ENCODE data around the gene DENND1A.

DENND1A gene

DNA sequence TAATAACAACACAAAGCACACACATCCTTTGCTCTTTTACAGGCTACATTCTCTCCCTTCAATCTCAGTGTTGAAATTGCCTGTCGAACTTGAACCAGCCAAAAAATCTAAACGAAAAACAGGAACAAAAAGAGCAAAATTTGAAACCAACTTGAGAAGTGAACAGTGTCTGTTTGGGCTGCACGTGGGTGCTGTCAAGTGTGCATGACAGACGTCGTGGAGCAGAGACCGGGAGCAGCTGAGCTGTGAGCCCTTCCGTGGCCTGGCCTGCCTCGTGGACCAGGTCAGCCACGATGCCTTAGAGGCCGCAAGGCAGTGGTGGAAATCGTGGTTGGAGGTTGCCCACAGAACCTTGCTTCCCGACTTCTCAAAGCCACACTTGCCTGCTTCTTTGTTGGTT lies 34.8 kb upstream of the DENND1A start:
- Histone ChIP-seq H3K27me3 (ENCODE audit: control insufficient read depth, insufficient read depth, low read length, poor library complexity, severe bottlenecking) (peaks cover 5% of the 10 kb centered on the region), H3K36me3 (ENCODE audit: control insufficient read depth, insufficient read depth, low read length) (no peaks in the 10 kb centered on the region), H3K4me1 (ENCODE audit: control insufficient read depth, insufficient read depth, low read length) (no peaks in the 10 kb centered on the region), H3K27ac (ENCODE audit: insufficient read depth, low read depth, low read length, poor library complexity, severe bottlenecking) (no peak overlapping the region), H3K9me3 (ENCODE audit: control insufficient read depth, low read length) (no peaks in the 10 kb centered on the region), H3K4me3 (ENCODE audit: insufficient read depth, low read depth, low read length) (no peak overlapping the region)
- 91 to 94% methylated on average over 12 of the region's 12 CpGs for WGBS, 2 experiments

DNA sequence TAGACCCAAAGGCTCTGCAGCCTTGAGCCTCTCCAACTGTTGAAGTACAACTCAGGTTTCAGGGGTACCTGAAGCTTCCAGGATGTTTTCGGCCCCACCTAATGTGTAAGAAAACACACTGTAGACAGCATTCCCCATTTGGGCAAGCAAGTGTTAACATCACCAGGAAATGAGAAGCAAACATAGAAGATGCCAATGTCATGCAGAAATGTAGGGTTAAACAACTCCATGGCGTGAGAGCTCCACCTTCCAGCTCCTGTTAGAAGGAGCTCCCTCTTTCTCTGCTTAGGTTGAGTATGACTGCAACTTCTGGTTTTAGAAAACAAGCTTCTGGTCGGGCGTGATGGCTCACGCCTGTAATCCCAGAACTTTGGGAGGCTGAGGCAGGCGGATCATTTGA lies 31.0 kb upstream of the DENND1A start:
- Histone ChIP-seq H3K27ac (ENCODE audit: insufficient read depth, low read depth, low read length, poor library complexity, severe bottlenecking) (no peak overlapping the region), H3K36me3 (ENCODE audit: control insufficient read depth, insufficient read depth, low read length) (no peaks in the 10 kb centered on the region), H3K4me1 (ENCODE audit: control insufficient read depth, insufficient read depth, low read length) (no peaks in the 10 kb centered on the region), H3K9me3 (ENCODE audit: control insufficient read depth, low read length) (no peaks in the 10 kb centered on the region), H3K4me3 (ENCODE audit: insufficient read depth, low read depth, low read length) (no peak overlapping the region), H3K27me3 (ENCODE audit: control insufficient read depth, insufficient read depth, low read length, poor library complexity, severe bottlenecking) (peaks cover 14% of the 10 kb centered on the region)
- 77 to 80% methylated on average over 6 of the region's 6 CpGs for WGBS, 2 experiments

DNA sequence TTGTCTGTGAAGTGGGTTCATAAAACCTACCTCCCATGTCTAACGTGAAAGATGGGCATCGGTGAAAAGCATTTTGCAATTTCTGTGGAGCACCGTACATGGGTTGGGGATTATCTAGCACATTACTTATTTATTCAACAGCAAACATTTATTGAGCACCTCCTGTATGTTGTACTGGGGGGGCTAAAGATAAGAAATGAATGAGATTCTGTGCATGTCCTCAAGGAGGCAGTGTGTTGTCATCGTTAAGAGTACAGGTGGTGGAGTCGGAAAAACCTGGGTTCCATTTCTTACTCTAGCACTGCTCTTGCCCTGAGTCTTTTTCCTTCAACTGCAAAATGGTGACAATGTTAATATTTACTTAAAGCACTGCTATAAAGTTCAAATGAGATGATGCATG lies 30.4 kb upstream of the DENND1A start:
- Histone ChIP-seq H3K4me3 (ENCODE audit: insufficient read depth, low read depth, low read length) (no peak overlapping the region), H3K4me1 (ENCODE audit: control insufficient read depth, insufficient read depth, low read length) (no peaks in the 10 kb centered on the region), H3K36me3 (ENCODE audit: control insufficient read depth, insufficient read depth, low read length) (no peaks in the 10 kb centered on the region), H3K27me3 (ENCODE audit: control insufficient read depth, insufficient read depth, low read length, poor library complexity, severe bottlenecking) (peaks cover 14% of the 10 kb centered on the region), H3K27ac (ENCODE audit: insufficient read depth, low read depth, low read length, poor library complexity, severe bottlenecking) (no peak overlapping the region), H3K9me3 (ENCODE audit: control insufficient read depth, low read length) (no peaks in the 10 kb centered on the region)
- 83 to 89% methylated on average over 5 of the region's 5 CpGs for WGBS, 2 experiments

DNA sequence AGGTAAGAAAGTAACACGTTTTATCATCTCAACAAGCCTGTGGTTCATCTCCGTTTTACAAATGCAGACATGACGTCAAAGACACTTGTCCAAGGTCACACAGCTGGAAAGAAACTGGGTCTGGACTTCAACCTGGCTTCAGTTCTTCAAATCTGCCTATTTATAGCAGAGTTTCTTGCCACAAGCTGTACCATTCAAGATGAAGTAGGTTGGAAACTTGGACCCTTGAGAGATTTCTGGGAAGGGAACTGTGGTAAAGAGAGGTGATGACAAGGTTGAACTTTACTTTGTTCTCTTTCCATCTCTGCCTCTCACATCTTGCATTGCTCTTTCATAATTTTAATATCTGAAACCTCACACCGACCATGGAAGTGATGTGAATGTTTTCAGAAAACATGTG lies 29.9 kb upstream of the DENND1A start:
- Histone ChIP-seq H3K4me1 (ENCODE audit: control insufficient read depth, insufficient read depth, low read length) (no peaks in the 10 kb centered on the region), H3K9me3 (ENCODE audit: control insufficient read depth, low read length) (no peaks in the 10 kb centered on the region), H3K27ac (ENCODE audit: insufficient read depth, low read depth, low read length, poor library complexity, severe bottlenecking) (no peak overlapping the region), H3K36me3 (ENCODE audit: control insufficient read depth, insufficient read depth, low read length) (no peaks in the 10 kb centered on the region), H3K27me3 (ENCODE audit: control insufficient read depth, insufficient read depth, low read length, poor library complexity, severe bottlenecking) (peaks cover 14% of the 10 kb centered on the region), H3K4me3 (ENCODE audit: insufficient read depth, low read depth, low read length) (no peak overlapping the region)
- WGBS, 2 experiments, result 94 to 95% methylated on average over 3 to 4 of the region's 4 CpGs

DNA sequence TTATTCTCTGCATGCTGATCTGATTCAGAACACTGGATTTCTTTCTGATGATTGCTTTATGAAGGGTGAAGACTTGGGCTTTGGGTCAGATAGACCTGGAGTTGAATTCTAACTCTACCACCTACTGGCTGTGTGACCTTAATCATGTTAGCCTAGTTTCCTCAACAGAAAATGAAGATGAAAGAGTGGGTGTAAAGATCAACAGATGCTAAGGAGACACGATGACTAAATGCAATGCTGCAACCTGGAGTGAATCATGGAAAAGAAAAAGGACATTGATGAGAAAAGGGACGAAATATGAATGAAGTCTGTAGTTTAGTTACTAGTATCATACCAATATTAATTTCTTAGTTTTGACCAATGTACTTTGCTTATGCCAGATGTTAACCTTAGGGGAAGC lies 27.8 kb upstream of the DENND1A start:
- WGBS, 2 experiments, result 90 to 92% methylated on average over 2 of the region's 2 CpGs
- H3K27me3 ChIP-seq (ENCODE audit: control insufficient read depth, insufficient read depth, low read length, poor library complexity, severe bottlenecking), result peaks cover 14% of the 10 kb centered on the region
- no peaks in the 10 kb centered on the region for H3K36me3 ChIP-seq (ENCODE audit: control insufficient read depth, insufficient read depth, low read length)
- H3K4me1 ChIP-seq (ENCODE audit: control insufficient read depth, insufficient read depth, low read length), result no peaks in the 10 kb centered on the region
- no peaks in the 10 kb centered on the region for H3K9me3 ChIP-seq (ENCODE audit: control insufficient read depth, low read length)
- no peak overlapping the region for H3K27ac ChIP-seq (ENCODE audit: insufficient read depth, low read depth, low read length, poor library complexity, severe bottlenecking)
- no peak overlapping the region for H3K4me3 ChIP-seq (ENCODE audit: insufficient read depth, low read depth, low read length)

DNA sequence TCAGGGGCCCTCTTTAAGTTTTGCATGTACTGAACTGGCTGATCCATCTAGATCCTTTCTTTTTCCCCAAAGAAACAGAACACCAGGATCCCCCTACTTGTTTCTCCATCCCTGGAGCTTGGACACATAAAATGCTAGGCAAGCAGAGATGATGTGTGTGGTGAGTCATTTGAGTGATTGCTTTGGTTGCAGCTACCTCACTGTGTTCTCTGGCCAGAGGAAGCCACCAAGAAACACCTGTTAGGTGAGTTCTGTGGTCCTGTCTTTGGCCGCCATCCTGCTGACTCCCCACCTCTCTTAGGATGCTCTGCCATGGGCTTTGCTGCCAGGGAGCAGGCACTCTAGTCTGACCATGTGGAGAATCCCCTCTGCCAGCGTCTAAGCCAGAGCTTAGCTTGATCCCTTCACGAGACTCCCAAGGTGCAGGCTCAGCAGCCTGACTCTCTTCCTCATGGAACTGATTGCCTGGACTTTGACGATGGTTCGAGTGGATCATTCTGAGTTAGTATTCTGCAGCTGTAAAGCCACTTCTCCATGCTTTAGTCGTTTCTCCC lies 27.3 kb upstream of the DENND1A start:
- no peaks in the 10 kb centered on the region for H3K4me1 ChIP-seq (ENCODE audit: control insufficient read depth, insufficient read depth, low read length)
- H3K9me3 ChIP-seq (ENCODE audit: control insufficient read depth, low read length), result no peaks in the 10 kb centered on the region
- peaks cover 14% of the 10 kb centered on the region for H3K27me3 ChIP-seq (ENCODE audit: control insufficient read depth, insufficient read depth, low read length, poor library complexity, severe bottlenecking)
- WGBS, 2 experiments, result 91 to 93% methylated on average over 6 of the region's 6 CpGs
- H3K4me3 ChIP-seq (ENCODE audit: insufficient read depth, low read depth, low read length), result no peak overlapping the region
- H3K27ac ChIP-seq (ENCODE audit: insufficient read depth, low read depth, low read length, poor library complexity, severe bottlenecking), result no peak overlapping the region
- no peaks in the 10 kb centered on the region for H3K36me3 ChIP-seq (ENCODE audit: control insufficient read depth, insufficient read depth, low read length)

DNA sequence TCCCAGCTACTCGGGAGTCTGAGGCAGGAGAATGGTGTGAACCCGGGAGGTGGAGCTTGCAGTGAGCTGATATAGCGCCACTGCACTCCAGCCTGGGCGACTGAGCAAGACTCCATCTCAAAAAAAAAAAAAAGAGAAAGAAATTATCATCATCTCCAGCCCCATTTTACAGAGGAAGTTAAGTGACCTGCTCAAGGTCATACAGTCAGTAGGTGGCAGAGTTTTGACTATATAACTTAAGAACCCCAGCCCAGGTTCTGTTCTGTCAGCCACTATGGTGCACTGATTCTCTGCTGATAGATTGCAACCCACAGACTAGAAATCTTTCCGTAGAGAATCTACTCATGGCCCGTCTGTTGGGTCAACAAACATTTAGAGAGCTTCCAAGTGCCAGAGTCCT lies 25.7 kb upstream of the DENND1A start:
- H3K9me3 ChIP-seq (ENCODE audit: control insufficient read depth, low read length), result no peaks in the 10 kb centered on the region
- peaks cover 14% of the 10 kb centered on the region for H3K27me3 ChIP-seq (ENCODE audit: control insufficient read depth, insufficient read depth, low read length, poor library complexity, severe bottlenecking)
- H3K4me1 ChIP-seq (ENCODE audit: control insufficient read depth, insufficient read depth, low read length), result no peaks in the 10 kb centered on the region
- H3K4me3 ChIP-seq (ENCODE audit: insufficient read depth, low read depth, low read length), result no peak overlapping the region
- no peak overlapping the region for H3K27ac ChIP-seq (ENCODE audit: insufficient read depth, low read depth, low read length, poor library complexity, severe bottlenecking)
- no peaks in the 10 kb centered on the region for H3K36me3 ChIP-seq (ENCODE audit: control insufficient read depth, insufficient read depth, low read length)
- 90 to 94% methylated on average over 6 of the region's 6 CpGs for WGBS, 2 experiments

DNA sequence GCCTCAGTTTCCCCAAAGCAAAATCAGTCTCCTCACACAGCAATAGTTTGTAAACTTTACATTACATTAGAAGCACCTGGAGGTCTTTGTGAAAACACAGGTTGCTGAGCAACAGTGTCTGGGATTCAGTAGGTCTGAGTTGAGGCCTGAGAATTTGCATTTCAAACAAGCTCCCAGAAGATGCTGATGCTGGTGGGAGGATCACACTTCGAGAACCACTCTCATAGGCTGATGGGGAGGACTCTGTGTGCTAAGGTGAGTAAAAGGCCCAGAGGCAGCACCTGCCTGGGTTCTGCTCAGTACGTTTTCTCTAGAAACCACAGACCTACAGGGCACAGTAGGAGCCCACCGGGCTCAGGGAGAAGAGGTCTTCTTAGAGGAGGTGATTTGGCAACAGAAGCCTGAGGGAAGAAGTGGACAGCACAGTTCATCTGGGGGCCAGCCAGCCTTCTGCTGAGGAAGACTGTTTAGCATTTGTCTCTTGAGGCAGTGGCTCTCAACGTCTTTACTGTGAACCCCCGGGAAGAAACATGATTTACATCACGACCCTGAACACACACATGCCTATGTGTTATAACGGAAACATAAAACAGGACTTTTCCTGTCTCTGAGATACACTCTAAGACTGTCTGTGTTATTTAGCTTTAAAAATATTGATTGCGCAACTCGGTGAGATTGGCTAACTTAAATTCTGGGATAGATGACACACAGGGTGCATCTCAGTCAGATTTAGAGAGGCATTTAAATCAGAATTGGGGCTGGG lies 24.8 kb upstream of the DENND1A start:
- H3K9me3 ChIP-seq (ENCODE audit: control insufficient read depth, low read length), result no peaks in the 10 kb centered on the region
- no peak overlapping the region for H3K4me3 ChIP-seq (ENCODE audit: insufficient read depth, low read depth, low read length)
- no peaks in the 10 kb centered on the region for H3K36me3 ChIP-seq (ENCODE audit: control insufficient read depth, insufficient read depth, low read length)
- H3K4me1 ChIP-seq (ENCODE audit: control insufficient read depth, insufficient read depth, low read length), result no peaks in the 10 kb centered on the region
- peaks cover 8% of the 10 kb centered on the region for H3K27me3 ChIP-seq (ENCODE audit: control insufficient read depth, insufficient read depth, low read length, poor library complexity, severe bottlenecking)
- H3K27ac ChIP-seq (ENCODE audit: insufficient read depth, low read depth, low read length, poor library complexity, severe bottlenecking), result no peak overlapping the region
- 75 to 76% methylated on average over 9 of the region's 9 CpGs for WGBS, 2 experiments

DNA sequence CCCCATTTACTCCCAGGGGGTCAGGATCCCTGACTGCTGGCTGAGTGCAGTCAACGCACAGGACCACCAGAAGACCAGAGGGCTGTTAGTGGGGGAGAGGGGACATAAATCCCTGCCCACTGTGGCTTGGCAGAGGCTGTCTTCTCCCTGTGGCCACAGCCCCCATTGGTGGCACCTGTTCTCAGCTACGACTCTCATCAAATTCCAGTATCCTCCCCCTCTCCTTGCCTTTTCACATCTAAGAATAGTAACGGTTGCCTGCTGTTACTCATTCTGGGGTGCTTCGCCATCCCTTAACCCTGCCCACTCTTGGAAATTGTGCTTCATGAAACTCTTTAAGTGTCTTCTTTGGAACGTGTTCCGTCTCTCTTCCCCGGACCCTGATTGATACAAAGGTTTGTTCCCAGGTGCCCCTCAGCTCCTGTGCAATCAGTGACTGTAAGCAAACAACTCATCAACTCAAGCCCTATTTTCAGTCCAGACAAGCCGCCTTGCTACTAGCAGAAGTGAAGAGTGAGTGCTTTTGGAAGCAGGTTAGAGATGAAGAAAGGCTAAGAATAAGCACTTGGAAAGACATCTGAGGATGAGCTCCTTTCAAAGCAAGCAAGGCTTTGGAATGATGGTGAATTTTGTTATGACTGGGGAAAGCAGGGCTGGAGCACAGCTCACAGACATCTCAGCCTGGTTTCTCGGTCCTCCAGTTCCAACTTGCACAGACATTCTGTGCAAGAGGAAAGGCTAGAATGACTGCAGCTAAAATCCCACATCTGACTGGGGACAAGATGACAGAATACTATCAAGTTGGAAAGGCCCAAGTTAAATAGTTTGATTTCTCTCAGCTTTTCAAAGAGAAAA lies 22.9 kb upstream of the DENND1A start:
- H3K9me3 ChIP-seq (ENCODE audit: control insufficient read depth, low read length), result no peaks in the 10 kb centered on the region
- no peaks in the 10 kb centered on the region for H3K4me1 ChIP-seq (ENCODE audit: control insufficient read depth, insufficient read depth, low read length)
- no peak overlapping the region for H3K4me3 ChIP-seq (ENCODE audit: insufficient read depth, low read depth, low read length)
- H3K36me3 ChIP-seq (ENCODE audit: control insufficient read depth, insufficient read depth, low read length), result no peaks in the 10 kb centered on the region
- H3K27me3 ChIP-seq (ENCODE audit: control insufficient read depth, insufficient read depth, low read length, poor library complexity, severe bottlenecking), result peaks cover 3% of the 10 kb centered on the region
- H3K27ac ChIP-seq (ENCODE audit: insufficient read depth, low read depth, low read length, poor library complexity, severe bottlenecking), result no peak overlapping the region
- 84 to 86% methylated on average over 9 of the region's 9 CpGs for WGBS, 2 experiments

DNA sequence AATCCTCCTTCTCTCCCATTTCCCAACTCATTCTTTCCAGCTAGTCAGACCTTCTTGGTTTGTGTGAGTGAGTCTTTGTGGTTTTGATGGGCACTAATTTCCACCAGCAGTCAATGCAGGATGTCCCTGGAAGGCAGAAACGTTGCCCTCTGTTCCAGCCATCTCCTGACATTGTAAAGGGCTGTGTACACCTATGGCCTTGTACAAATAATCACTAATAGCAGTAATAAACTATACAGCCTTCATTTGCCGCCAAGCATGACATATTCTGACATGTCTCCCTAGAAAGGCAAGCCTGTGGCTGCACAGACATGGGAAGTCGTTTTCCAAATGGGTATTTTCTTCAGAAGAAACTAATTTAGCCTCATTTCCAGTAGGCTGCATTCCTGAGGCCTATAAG lies 18.4 kb upstream of the DENND1A start:
- H3K27ac ChIP-seq (ENCODE audit: insufficient read depth, low read depth, low read length, poor library complexity, severe bottlenecking), result no peak overlapping the region
- no peaks in the 10 kb centered on the region for H3K36me3 ChIP-seq (ENCODE audit: control insufficient read depth, insufficient read depth, low read length)
- H3K27me3 ChIP-seq (ENCODE audit: control insufficient read depth, insufficient read depth, low read length, poor library complexity, severe bottlenecking), result no peaks in the 10 kb centered on the region
- no peak overlapping the region for H3K4me3 ChIP-seq (ENCODE audit: insufficient read depth, low read depth, low read length)
- 84% methylated on average over 3 of the region's 3 CpGs for WGBS, 2 experiments
- no peaks in the 10 kb centered on the region for H3K4me1 ChIP-seq (ENCODE audit: control insufficient read depth, insufficient read depth, low read length)
- no peaks in the 10 kb centered on the region for H3K9me3 ChIP-seq (ENCODE audit: control insufficient read depth, low read length)

All from ectodermal cell (in vitro differentiated cells).